Stromal cell of bone marrow (primary cell): Measurements from ENCODE around the gene PAX8.

ENCODE experiments used
- DNase-seq: peaks from one replicate; pipeline ENCODE4 v3.0.0-alpha.2; 2012; ENCODE audit warnings: low read depth

Gene PAX8

GRCh38 chr2:113182471-113183260 is 96.1 kb downstream of the PAX8 start:
- no peak for DNase-seq

- DNase-seq, result no peak
Observed at GRCh38 chr2:113181258-113182051, 97.3 kb downstream of the PAX8 start.

GRCh38 chr2:113180131-113180946 is 98.4 kb downstream of the PAX8 start:
- DNase-seq, result no peak

GRCh38 chr2:113179446-113180045 is 99.2 kb downstream of the PAX8 start:
- no peak for DNase-seq

- DNase-seq, result no peak
Observed at GRCh38 chr2:113178891-113179290, 99.8 kb downstream of the PAX8 start.

GRCh38 chr2:113178069-113178746 is 100.5 kb downstream of the PAX8 start:
- no peak for DNase-seq

- DNase-seq, result no peak
Observed at GRCh38 chr2:113176696-113177355, 101.9 kb downstream of the PAX8 start.

GRCh38 chr2:113175736-113176695 is 102.7 kb downstream of the PAX8 start:
- no peak for DNase-seq

- DNase-seq, result no peak
Observed at GRCh38 chr2:113175042-113175628, 103.6 kb downstream of the PAX8 start.

GRCh38 chr2:113174376-113174750 is 104.4 kb downstream of the PAX8 start:
- DNase-seq, result no peak

GRCh38 chr2:113173542-113174375 is 105.0 kb downstream of the PAX8 start, which contains the start of gene PSD4:
TSS of gene PSD4 (plus strand) at chr2:113173971. CDS start at chr2:113182457, 8,486 bp downstream.
- DNase-seq, result no peak

GRCh38 chr2:113172721-113173541 is 105.8 kb downstream of the PAX8 start:
- DNase-seq, result no peak

GRCh38 chr2:113171334-113172075 is 107.2 kb downstream of the PAX8 start:
- no peak for DNase-seq

- no peak for DNase-seq
Observed at GRCh38 chr2:113169586-113169985, 109.1 kb downstream of the PAX8 start.

- no peak for DNase-seq
Observed at GRCh38 chr2:113169002-113169530, 109.7 kb downstream of the PAX8 start.

- DNase-seq, result no peak
Observed at GRCh38 chr2:113167962-113168340, 110.8 kb downstream of the PAX8 start.
